ENCODE measurements around the gene PKD1L1.
"Not testable (repeated sequence)": the region's sequence is repeated elsewhere in the genome, so short reads cannot be mapped to it uniquely, and the experiment has no call there.

The PKD1L1 gene

GRCh38 chr7:47990592-47990991, 42.3 kb upstream of the PKD1L1 start:
- H3K4me1 ChIP-seq (ENCODE audit: control insufficient read depth in 1 of 2, insufficient read depth in 1 of 2, low read depth in 1 of 2, low read length in 1 of 2): peaks cover 11 to 12% of the 10 kb centered on the region in 2 experiments
- no peak for TF ChIP-seq CTCF (IDR thresholded peaks at IDR 0.05)
- no peaks in the 10 kb centered on the region for H3K36me3 ChIP-seq
- H3K27me3 ChIP-seq: no peaks in the 10 kb centered on the region
- no peaks in the 10 kb centered on the region for H3K9me3 ChIP-seq
- H3K27ac ChIP-seq: no peak overlapping the region
- no peak overlapping the region for H3K4me3 ChIP-seq (ENCODE audit: low read depth in 1 of 2, low read length in 1 of 2)

GRCh38 chr7:47989607-47990400, 41.5 kb upstream of the PKD1L1 start:
- not testable (repeated sequence) for H3K27me3 ChIP-seq; H3K4me3 ChIP-seq (ENCODE audit: low read depth in 1 of 2, low read length in 1 of 2); H3K36me3 ChIP-seq; H3K9me3 ChIP-seq; H3K27ac ChIP-seq
- peaks cover 11 to 12% of the 10 kb centered on the region in 2 experiments for H3K4me1 ChIP-seq (ENCODE audit: control insufficient read depth in 1 of 2, insufficient read depth in 1 of 2, low read depth in 1 of 2, low read length in 1 of 2)

- TF ChIP-seq CTCF (IDR thresholded peaks at IDR 0.05): no peak
- no peaks in the 10 kb centered on the region for H3K27me3 ChIP-seq
- H3K9me3 ChIP-seq: no peaks in the 10 kb centered on the region
- peaks cover 11 to 12% of the 10 kb centered on the region in 2 experiments for H3K4me1 ChIP-seq (ENCODE audit: control insufficient read depth in 1 of 2, insufficient read depth in 1 of 2, low read depth in 1 of 2, low read length in 1 of 2)
- H3K27ac ChIP-seq: no peak overlapping the region
- no peaks in the 10 kb centered on the region for H3K36me3 ChIP-seq
- H3K4me3 ChIP-seq (ENCODE audit: low read depth in 1 of 2, low read length in 1 of 2): no peak overlapping the region
Measured at GRCh38 chr7:47988496-47989386, 40.5 kb upstream of the PKD1L1 start.

- no peak overlapping the region for H3K27ac ChIP-seq
- H3K4me1 ChIP-seq (ENCODE audit: control insufficient read depth in 1 of 2, insufficient read depth in 1 of 2, low read depth in 1 of 2, low read length in 1 of 2): peaks cover 13 to 16% of the 10 kb centered on the region in 2 experiments
- no peak overlapping the region for H3K4me3 ChIP-seq (ENCODE audit: low read depth in 1 of 2, low read length in 1 of 2)
- H3K9me3 ChIP-seq: no peaks in the 10 kb centered on the region
- no peaks in the 10 kb centered on the region for H3K27me3 ChIP-seq
- no peak for TF ChIP-seq CTCF (IDR thresholded peaks at IDR 0.05)
- H3K36me3 ChIP-seq: peaks cover 7% of the 10 kb centered on the region
Measured at GRCh38 chr7:47982610-47983009, 34.3 kb upstream of the PKD1L1 start.

- H3K27me3 ChIP-seq, H3K9me3 ChIP-seq: not testable (repeated sequence)
- peaks cover 26% of the 10 kb centered on the region for H3K36me3 ChIP-seq
Measured at GRCh38 chr7:47980648-47981047, 32.4 kb upstream of the PKD1L1 start.

GRCh38 chr7:47979832-47980181, 31.5 kb upstream of the PKD1L1 start:
- TF ChIP-seq CTCF (IDR thresholded peaks at IDR 0.05): no peak
- peaks cover 35% of the 10 kb centered on the region for H3K36me3 ChIP-seq
- peak overlapping the region; percentile 72 to 78 for H3K4me3 ChIP-seq (ENCODE audit: low read depth in 1 of 2, low read length in 1 of 2)
- H3K27ac ChIP-seq: peak overlapping the region; percentile 88
- H3K9me3 ChIP-seq: no peaks in the 10 kb centered on the region
- H3K4me1 ChIP-seq (ENCODE audit: control insufficient read depth in 1 of 2, insufficient read depth in 1 of 2, low read depth in 1 of 2, low read length in 1 of 2): peaks cover 13 to 16% of the 10 kb centered on the region in 2 experiments
- no peaks in the 10 kb centered on the region for H3K27me3 ChIP-seq

More at GRCh38 chr7:47980648-47981047, 32.4 kb upstream of the PKD1L1 start:
- H3K4me3 ChIP-seq (ENCODE audit: low read depth in 1 of 2, low read length in 1 of 2); H3K27ac ChIP-seq: not testable (repeated sequence)
- peaks cover 13 to 16% of the 10 kb centered on the region in 2 experiments for H3K4me1 ChIP-seq (ENCODE audit: control insufficient read depth in 1 of 2, insufficient read depth in 1 of 2, low read depth in 1 of 2, low read length in 1 of 2)

Measured in neutrophil (primary cell).